Measurements from ENCODE around the gene GLTPD2.

Gene GLTPD2

DNA sequence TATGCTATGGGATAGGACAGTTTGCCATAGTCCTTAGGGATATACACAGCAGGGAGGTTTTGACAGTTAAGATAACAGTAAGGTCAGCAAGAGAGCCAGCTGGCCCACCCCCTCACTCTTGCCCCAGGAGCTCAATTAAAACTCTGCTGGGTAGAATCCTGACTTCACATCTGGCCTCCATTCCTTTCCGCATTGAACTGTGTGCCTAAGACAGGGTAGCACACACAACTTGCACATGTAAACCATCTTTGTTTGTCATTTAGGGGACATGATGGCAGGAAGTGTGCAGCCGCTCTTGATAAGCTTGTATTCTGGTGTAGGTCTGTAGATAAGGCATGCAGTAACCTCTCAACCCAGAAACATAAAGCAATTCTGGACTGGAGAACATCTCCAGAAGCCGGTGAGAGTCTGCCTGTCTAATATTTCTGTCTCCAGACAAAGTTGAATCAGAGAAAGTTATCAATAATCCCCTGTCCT is 49.6 kb downstream of the GLTPD2 start:
- Histone ChIP-seq H3K4me1 (ENCODE audit: control insufficient read depth in 2 of 2, insufficient read depth in 2 of 2, low read length in 2 of 2) (peaks cover 29 to 33% of the 10 kb centered on the region in 2 donors), H3K27ac (ENCODE audit: low read depth in 2 of 2, low read length in 2 of 2) (no peak overlapping the region), H3K36me3 (ENCODE audit: control insufficient read depth in 2 of 2, insufficient read depth in 2 of 2, low read length in 2 of 2) (peaks cover 4 to 18% of the 10 kb centered on the region in 2 donors), H3K4me3 (ENCODE audit: low read length in 2 of 2) (no peak overlapping the region), H3K27me3 (ENCODE audit: control insufficient read depth in 2 of 2, insufficient read depth in 2 of 2, low read length in 2 of 2) (no peaks in the 10 kb centered on the region), H3K9me3 (ENCODE audit: control insufficient read depth in 2 of 2, low read length in 2 of 2) (no peaks in the 10 kb centered on the region), H3K9ac (ENCODE audit: low read depth in 1 of 2, low read length in 2 of 2) (no peak overlapping the region)

DNA sequence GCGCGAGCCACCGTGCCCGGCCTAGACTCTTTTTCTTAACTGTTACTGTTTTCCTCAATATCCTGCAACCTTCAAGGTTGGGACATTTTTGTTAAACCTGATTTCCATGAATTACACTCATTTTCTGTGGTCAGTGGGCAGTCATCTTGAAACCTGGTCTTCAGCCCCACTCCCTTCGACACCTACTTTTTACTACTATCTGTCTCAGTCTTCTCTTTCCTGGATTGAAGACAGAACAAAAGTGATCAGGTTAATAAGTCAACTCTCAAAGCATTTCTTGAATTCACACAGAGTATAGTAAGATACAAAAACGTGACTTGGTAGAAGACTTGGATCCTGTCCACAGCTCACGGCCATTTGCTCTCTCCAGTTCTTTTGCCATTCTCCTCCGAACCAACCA is 50.5 kb downstream of the GLTPD2 start:
- Histone ChIP-seq H3K9ac (ENCODE audit: low read depth in 1 of 2, low read length in 2 of 2) (no peak overlapping the region), H3K4me1 (ENCODE audit: control insufficient read depth in 2 of 2, insufficient read depth in 2 of 2, low read length in 2 of 2) (peaks cover 25 to 31% of the 10 kb centered on the region in 2 donors), H3K9me3 (ENCODE audit: control insufficient read depth in 2 of 2, low read length in 2 of 2) (no peaks in the 10 kb centered on the region), H3K27ac (ENCODE audit: low read depth in 2 of 2, low read length in 2 of 2) (no peak overlapping the region), H3K27me3 (ENCODE audit: control insufficient read depth in 2 of 2, insufficient read depth in 2 of 2, low read length in 2 of 2) (no peaks in the 10 kb centered on the region), H3K36me3 (ENCODE audit: control insufficient read depth in 2 of 2, insufficient read depth in 2 of 2, low read length in 2 of 2) (peaks cover 4 to 18% of the 10 kb centered on the region in 2 donors), H3K4me3 (ENCODE audit: low read length in 2 of 2) (no peak overlapping the region)
